HG03175 (cell line): ENCODE measurements around the gene SEMA3C.

Source experiments
- ATAC-seq: cut with Tn5 transposase; IDR thresholded peaks from one replicate; pipeline ENCODE4 v1.9.1; 2021; ENCODE audit warnings: mild to moderate bottlenecking, moderate library complexity; ENCODE audit not compliant: unreplicated experiment

The SEMA3C gene

DNA sequence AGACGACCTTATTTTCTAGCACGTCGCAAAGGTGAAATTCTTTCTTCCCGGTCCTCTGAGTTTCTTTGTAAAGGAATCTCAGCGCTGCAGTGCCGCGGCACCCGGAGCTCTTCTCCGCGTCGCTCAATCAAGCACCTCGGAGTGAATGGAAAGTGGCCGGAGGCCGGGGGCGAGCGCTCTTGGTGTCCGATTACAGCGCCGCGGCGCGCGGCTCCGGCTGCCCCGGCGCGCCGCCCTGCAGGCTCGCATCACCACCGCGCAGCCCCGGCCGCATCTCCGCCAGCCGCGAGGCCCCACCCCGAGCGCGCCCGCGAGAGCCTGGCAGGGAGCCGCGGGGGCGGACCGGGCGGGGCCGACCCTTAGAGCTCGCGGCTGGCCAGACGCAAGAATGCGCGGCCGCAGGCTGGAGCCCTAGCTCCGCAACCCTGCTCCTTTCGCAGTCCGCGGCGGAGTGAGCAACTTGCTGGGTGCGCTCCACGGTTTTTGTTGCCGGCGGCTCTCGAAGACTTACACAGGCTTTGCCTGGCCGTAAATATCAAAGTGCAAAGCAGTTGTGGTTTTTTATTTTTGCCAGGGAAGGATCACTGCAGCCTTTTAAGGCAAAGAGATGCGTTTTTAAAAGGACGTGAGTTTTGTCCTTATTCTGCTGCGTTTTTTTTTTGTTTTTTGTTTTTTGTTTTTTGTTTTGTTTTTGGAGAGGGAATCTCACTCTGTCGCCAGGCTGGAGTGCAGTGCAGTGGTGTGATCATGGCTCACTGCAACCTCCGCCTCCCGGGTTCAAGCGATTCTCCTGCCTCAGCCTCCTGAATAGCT is at the start of gene SEMA3C:
TSS of gene SEMA3C (minus strand) at position 143 of the 813 bp plus-strand sequence. CDS start 2,270 bp downstream, outside the sequence.
- no peak for ATAC-seq

- ATAC-seq = no peak
These were observed 49.8 kb upstream of the SEMA3C start for GRCh38 chr7:80968606-80969005.

DNA sequence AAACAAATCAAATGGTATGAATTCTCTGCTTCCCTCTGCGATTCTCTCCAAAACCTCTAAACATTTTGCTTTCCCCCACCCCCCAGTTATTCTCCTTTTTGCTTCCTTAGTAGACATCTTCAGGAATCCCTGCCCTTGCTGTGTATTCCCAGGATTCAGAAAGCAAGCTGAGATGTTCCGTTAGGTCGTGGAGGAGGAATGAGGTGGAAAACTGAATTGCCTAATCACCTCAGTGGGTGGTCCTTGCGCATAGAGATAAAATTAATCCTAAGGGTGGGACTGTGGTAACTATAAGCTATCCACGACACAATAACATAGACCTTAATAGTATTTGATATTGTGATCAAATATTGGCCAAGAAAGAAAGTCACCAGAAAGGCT is 49.1 kb upstream of the SEMA3C start:
- no peak for ATAC-seq

DNA sequence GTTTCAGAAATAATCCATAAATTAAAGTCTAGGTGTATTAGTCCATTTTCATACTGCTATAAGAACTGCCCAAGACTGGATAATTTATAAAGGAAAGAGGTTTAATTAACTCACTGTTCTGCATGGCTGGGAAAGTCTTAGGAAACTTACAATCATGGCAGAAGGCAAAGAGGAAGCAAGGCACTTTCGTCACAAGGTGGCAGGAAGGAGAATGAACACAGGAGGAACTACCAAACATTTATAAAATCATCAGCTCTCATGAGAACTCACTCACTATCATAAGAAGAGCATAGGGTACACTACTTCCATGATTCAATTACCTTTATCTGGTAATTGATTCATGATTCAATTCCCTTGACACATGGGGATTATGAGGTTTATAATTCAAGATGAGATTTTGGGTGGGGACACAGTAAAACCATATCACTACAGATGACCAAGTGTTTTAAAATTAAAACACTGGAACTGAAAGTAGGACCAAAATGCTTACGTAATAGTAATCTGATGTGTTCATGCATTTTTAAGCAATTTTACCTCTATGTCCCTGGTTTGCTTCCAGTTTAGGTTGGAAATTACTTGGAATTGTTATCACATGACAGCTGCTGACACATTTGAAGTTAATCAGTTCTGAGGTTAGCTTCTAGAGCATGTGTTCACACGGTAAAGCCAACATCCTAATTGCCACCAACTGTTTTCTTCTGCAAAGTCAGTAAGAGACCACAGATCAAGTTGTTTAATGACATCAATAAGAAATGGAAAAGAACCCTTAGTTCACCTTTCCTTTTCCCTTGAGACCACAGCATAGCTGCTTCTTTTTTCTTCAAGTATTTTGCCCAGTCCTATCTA is 48.4 kb upstream of the SEMA3C start:
- no peak for ATAC-seq

GRCh38 chr7:80960244-80960795 is 41.5 kb upstream of the SEMA3C start:
- ATAC-seq = no peak

DNA sequence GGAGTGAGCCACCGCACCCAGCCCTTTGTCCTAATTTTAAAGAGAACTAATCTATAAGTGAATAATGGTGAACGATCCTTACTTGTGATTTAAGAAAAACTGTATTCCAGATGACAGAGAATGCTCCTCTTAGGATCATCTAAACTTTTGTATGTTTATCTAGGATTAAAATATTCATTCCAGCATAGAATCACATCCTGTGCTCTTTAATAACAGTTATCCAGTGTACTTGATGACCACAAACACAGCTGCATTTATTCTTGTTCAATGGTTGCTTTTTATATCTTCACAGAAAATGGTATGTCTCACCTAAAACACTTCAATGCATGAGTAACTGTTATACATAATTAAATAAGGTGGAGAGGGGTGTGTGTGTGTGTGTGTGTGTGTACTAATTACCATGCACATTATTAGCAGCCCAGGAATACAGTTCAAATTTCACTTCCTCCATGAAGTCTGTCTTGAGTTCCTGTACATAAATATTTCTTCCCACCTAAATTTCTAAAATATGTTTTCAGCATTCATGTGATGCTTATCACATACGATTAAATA is 38.5 kb upstream of the SEMA3C start:
- ATAC-seq = no peak

DNA sequence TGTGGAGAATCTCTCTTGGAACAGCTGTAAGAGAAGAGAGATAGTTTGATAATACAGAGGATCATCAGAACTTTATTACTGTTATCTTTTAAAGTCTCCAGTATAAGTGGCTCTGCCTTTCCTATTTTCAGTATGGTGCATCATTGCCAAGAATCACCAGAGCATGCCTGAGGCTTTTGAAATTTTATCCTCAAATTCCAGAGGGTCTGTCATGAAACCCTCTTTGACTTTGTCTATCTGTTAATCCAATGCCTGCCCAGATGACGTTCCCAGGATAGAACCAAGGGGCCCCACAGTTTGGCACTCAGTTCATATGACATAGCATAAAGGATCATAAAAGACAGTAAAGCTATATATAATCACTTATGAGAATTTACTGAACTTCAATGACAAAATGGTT is 35.3 kb upstream of the SEMA3C start:
- ATAC-seq = no peak

GRCh38 chr7:80950550-80950967 is 31.7 kb upstream of the SEMA3C start:
- ATAC-seq = no peak

DNA sequence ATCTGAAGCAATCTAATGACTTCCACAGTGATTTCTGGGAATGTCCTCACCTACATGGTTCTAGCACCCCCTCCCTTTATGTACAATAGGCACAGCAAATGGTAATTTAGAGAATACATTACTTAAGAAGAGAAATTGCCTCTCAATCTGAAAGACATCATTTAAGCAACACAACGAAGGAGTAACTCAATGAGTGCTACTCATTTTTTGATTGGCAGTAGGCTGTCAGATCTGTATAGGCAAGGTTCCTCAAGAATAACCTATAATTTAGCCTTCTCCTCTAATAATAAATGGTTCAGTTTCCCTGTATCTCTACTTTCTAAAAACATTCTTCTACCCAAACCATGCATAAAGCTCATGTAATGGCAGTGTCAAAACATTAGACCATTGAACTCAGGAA is 30.6 kb upstream of the SEMA3C start:
- no peak for ATAC-seq

DNA sequence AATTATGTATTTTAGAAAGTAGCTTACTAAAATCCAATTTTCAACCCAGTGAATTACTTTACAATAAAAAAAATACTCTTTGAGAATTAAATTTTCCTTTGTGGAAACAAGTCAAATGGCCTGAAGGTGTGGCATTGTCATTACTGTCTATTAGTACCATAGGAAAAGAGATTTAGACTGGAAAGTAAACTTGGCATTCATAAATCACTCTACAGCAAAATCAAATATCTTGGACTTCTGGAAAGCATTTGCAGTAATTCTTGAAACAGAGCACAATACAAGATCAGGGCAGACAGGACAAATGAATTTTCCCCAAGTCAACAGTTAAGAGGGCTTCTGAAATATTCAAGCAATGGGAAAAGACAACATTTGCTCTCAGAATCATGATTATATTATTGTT is 28.0 kb upstream of the SEMA3C start:
- no peak for ATAC-seq

DNA sequence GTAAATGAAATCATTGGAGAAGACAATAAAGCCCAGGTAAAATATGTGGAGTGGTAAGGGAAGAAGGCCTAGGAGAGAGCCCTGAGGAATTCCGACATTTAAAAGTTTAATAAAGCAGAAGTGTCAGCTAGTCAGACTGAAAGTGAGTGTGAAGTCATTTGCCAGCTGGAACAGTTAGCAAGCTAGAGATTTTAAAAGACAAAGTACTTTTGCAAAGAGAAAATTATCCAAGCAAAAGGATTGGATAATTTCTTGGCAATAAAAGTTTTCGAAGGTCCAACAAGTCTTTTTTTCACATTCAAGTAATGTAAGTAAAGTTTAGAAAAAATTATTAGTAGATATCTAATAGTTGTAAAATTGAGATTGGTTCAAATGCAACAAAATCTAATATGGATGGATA is 27.1 kb upstream of the SEMA3C start:
- ATAC-seq = no peak

GRCh38 chr7:80943342-80943741 is 24.5 kb upstream of the SEMA3C start:
- no peak for ATAC-seq

GRCh38 chr7:80942261-80943041 is 23.6 kb upstream of the SEMA3C start:
- ATAC-seq = no peak

DNA sequence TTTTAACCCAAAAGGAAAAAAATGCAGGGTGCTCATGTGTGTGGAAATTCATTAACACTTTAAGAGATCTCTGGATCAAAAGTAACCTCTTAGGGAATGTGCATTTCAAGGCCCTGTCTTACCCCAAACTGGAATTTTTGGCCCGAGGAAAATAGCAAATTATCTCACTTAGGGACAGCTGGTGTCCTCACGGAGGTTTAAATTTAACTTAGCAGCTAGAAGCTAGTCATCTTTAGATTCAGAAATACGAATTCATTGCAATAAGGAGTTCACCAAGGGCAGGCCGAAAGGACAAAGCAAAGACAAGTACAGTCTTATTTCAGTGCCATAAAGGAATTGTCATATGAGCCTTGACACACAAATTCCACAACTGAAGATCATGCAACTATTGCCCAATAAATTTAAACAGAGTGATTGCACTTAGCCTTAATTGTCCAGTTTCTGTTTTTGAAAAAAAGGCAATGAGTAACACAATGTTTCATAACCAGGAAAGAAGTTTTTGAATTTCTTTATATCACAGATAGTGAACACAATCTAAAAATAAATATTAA is 22.4 kb upstream of the SEMA3C start:
- ATAC-seq = no peak

DNA sequence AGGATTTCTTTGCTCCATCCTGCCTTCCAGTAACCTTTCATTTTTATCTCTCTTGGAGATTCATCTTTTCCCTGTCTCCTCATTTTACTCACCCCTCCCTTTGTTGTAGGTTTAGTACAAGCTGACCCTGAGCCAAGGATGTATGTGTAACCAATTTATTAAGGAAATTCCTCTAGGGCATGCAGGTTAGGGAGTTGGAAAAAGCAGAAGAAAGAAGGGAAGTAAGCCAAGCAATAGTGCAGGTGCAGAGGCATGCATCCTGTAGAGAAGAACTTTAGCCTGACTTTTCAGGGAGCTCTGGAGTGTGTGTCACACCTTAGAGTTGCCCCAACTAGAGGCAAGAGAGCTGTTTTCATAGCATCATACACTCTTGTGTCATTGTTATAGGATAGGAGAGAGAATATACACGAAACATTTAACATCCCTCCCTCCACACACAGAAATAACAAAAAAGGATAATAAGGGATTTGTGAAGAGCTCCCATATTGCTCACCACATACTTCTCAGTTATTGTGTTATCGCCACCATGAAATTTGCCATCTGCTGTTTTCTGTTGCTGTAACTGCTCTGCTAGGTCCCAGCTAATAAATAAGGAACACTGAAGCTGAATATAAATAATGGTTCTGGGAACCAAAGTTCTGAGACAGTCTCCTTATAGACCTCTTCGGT is 21.8 kb upstream of the SEMA3C start:
- no peak for ATAC-seq

- ATAC-seq = no peak
These were observed 18.5 kb upstream of the SEMA3C start for GRCh38 chr7:80937336-80937735.

DNA sequence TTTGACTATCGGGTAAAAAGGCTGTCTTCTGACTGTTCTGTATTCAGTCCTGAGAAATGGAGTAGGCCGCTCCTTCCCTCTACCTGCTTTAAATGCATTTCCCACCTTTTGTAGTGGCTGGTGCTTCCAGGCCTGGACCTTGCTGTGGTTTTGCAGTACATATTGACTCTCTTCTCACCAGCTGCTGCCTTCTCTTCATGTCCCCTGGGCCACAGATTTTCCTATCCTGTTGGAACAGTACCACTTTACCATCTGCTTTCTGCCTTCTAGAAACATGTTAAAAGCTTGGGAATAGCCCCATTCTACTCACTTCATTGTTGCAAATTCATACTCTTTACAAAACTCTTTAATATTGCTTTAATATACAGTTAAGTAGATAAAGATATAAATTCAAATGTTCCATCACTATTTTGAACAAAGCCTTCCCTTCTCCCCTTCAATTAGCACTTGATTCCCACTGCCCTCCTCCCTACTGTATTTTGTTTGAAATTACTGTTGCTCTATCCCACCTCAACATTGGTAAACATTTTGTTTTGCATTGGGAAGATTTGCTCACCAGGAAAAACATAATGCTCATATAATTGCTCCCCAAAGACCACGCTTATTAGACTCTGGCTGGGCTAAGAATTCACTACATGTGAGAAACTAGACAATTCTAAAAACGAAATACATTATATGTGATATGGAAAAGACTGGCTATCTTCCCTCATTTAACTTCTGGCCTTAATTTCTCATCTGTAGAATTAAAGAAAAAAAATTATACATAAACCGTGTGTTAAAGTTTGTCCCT is 17.3 kb upstream of the SEMA3C start:
- no peak for ATAC-seq

GRCh38 chr7:80934321-80934720 is 15.5 kb upstream of the SEMA3C start:
- ATAC-seq = no peak

DNA sequence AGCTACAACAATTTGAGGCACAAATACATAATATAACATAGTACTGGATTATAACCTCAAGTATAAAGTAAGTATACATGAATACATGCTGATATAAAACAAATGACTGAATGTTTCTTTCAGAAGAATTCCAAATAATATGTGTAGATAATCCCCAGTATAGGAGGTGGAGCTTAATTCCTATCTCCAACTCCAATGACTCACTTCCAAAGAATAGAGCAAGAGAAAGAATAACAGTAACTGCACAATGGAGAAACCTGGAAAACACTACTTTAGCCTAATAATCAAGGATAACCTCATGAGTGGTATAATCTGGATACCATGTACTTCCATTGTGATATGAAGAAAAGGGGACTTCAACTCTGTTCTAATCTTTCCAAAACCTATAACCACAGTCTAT is 13.7 kb upstream of the SEMA3C start:
- ATAC-seq = no peak
